ENCODE measurements around the gene ADAMTSL1.

The ADAMTSL1 gene

GRCh38 chr9:18451406-18451805, 22.5 kb upstream of the ADAMTSL1 start:
- TF ChIP-seq ZFX (IDR thresholded peaks at IDR 0.05; ENCODE audit: borderline replicate concordance) (no peak), CTCF (IDR thresholded peaks at IDR 0.05) (no peak)
- H3K27ac ChIP-seq = no peak overlapping the region

GRCh38 chr9:18452276-18452675, 21.7 kb upstream of the ADAMTSL1 start:
- TF ChIP-seq CTCF (IDR thresholded peaks at IDR 0.05) = no peak
- no peak for TF ChIP-seq ZFX (IDR thresholded peaks at IDR 0.05; ENCODE audit: borderline replicate concordance)
- H3K27ac ChIP-seq = no peak overlapping the region

GRCh38 chr9:18456624-18457237, 17.2 kb upstream of the ADAMTSL1 start:
- no peak for TF ChIP-seq CTCF (IDR thresholded peaks at IDR 0.05)
- TF ChIP-seq ZFX (IDR thresholded peaks at IDR 0.05; ENCODE audit: borderline replicate concordance) = no peak
- H3K27ac ChIP-seq = no peak overlapping the region

- TF ChIP-seq CTCF (IDR thresholded peaks at IDR 0.05) = no peak
- no peak for TF ChIP-seq ZFX (IDR thresholded peaks at IDR 0.05; ENCODE audit: borderline replicate concordance)
Observed at GRCh38 chr9:18457510-18457909, 16.4 kb upstream of the ADAMTSL1 start.

GRCh38 chr9:18459962-18460584, 13.9 kb upstream of the ADAMTSL1 start:
- H3K27ac ChIP-seq = no peak overlapping the region
- no peak for TF ChIP-seq ZFX (IDR thresholded peaks at IDR 0.05; ENCODE audit: borderline replicate concordance)
- TF ChIP-seq CTCF (IDR thresholded peaks at IDR 0.05) = no peak

More at GRCh38 chr9:18457510-18457909, 16.4 kb upstream of the ADAMTSL1 start:
- no peak overlapping the region for H3K27ac ChIP-seq

GRCh38 chr9:18461496-18461895, 12.5 kb upstream of the ADAMTSL1 start:
- TF ChIP-seq CTCF (IDR thresholded peaks at IDR 0.05) = no peak
- TF ChIP-seq ZFX (IDR thresholded peaks at IDR 0.05; ENCODE audit: borderline replicate concordance) = no peak
- H3K27ac ChIP-seq = no peak overlapping the region

- no peak for TF ChIP-seq ZFX (IDR thresholded peaks at IDR 0.05; ENCODE audit: borderline replicate concordance)
Observed at GRCh38 chr9:18463991-18464390, 10.0 kb upstream of the ADAMTSL1 start.

More at GRCh38 chr9:18463991-18464390, 10.0 kb upstream of the ADAMTSL1 start:
- H3K27ac ChIP-seq = no peak overlapping the region

All from 22Rv1 (cell line).